HG03280 (cell line): ENCODE results near the gene ZNF366.

Experiments
- ATAC-seq: cut with Tn5 transposase; IDR thresholded peaks from one replicate; pipeline ENCODE4 v1.9.1; 2021; ENCODE audit warnings: mild to moderate bottlenecking, moderate library complexity; ENCODE audit not compliant: unreplicated experiment

ZNF366 gene

DNA sequence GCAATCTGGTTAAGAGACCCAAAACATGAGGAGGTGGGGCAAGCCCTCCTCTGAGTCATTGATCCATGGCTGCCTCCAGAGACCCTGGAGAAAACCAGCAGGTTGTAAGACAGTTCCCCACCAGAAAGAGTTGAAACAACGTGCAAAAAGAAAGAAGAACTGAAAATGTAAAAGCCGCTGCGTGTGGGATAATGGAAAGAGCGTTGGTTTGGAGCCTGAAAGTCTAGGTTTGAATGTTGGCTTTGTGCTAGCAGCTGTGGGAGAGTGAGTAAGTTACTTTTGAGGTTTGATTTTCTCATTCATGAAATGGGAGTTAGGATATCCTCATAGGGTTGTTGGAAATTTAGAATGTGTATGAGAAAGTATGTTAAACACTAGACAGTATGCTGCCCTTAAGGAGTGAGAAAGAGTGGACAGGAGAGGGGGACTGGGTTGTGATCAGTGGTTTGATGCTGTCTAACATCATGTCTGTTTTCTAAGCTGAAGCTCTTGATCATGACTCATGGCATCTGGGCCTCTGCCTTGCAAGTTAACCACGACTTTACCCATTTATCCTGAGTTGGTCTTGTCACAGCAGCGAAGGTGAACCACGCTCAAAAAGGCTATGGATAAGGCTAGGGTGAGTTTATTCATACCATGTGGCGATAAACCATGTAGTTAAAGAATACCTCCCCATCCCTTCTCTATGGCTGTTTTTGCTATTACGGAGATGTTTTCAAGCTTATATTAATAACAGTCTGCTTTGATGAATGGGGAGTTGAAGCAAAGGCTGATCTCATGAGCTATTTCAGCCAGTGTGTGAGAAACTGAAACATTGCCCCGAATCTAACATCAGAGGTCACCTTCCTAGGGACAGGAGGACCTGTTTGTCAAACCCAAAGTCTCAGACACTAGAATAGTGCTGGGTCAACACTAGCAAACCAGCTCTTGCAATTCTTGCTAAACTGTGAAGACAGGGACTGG, 41.3 kb downstream of the ZNF366 start:
- ATAC-seq, result peak; percentile 69

DNA sequence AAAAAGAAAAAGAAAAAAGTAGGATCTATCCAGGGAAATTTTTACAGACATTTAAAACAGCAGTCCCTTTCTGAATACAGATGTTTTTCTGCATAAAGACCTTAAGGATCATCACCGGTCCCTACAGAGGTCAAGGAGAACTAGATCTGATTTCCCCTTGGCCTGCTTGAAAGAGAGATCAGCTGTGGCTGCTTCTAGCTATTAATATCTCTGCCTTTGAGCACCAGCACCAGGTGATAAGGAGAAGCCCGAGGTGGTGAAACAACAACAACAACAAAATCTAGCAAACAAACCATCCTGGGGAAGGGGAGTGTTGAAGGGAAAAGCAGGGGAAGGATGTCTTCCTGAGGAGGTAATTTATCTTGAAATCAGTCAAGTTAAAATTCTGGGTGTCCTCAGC, 42.1 kb downstream of the ZNF366 start:
- ATAC-seq, result peak; percentile 38

- no peak for ATAC-seq
Measured at GRCh38 chr5:72464071-72464470, 43.1 kb downstream of the ZNF366 start.

DNA sequence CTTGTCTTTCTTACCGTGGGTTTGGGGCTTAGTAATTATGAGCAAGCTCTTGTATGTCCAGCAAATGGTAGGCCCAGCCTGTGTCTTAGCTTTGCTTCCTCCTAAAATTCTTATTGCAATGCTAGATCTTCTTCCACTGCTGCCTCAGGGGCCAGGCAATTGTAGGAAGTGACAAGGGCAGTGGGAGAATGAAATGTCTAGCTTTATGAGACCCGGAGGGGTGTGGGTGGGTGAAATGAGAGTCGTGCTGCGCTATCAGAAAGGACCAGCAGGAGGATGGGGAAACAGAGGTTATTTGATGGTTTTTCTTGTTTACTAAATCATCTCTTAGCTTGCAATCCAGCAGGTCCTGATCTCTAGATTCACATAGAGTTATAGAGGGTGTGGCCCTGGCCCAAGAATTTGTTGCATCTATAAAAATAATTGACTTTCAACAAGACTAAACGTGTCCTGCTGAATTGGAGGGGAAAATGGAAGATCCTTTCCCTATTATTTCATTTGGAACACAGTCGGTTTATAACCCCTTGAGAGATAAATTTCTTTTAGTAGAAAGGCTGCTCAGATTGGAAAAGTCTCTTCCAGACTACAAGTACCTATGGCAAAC, 43.7 kb downstream of the ZNF366 start:
- ATAC-seq, result no peak

DNA sequence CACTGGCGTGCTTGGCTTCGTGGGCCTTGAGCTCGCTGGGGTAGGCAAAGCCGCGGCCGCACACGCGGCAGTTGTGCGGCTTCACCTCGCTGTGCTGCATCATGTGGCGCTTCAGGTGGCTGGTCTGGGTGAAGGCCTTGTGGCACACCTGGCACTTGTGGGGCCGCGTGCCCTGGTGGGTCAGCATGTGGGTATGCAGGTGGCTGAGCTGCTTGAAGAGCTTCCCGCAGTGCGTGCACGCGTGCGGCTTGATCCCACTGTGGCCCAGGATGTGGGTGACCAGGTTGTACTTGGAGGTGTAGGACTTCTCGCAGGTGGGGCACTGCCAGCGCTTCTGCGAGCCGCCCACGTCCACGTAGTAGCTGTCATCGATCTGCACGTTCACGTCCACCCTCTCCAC, 46.8 kb downstream of the ZNF366 start:
- no peak for ATAC-seq

DNA sequence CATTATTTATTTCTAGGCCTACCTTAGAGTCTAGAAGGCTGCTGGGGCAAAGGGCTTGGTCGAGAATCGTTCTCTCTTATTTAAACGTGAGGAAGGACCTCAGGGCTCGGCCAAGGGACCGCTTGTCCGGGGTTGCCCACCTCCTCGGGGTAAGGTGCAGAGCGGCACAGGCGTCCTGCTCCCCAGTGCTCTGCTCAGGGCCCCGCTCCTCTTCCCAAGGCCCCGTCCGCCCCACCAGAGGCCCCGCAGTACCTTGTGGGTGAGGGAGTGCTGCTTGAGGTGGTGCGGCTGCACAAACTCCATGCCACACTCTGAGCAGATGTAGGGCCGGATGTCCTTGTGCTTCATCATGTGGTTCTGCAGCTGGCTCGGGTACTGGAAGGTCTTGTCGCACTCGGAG, 47.3 kb downstream of the ZNF366 start:
- ATAC-seq, result no peak

DNA sequence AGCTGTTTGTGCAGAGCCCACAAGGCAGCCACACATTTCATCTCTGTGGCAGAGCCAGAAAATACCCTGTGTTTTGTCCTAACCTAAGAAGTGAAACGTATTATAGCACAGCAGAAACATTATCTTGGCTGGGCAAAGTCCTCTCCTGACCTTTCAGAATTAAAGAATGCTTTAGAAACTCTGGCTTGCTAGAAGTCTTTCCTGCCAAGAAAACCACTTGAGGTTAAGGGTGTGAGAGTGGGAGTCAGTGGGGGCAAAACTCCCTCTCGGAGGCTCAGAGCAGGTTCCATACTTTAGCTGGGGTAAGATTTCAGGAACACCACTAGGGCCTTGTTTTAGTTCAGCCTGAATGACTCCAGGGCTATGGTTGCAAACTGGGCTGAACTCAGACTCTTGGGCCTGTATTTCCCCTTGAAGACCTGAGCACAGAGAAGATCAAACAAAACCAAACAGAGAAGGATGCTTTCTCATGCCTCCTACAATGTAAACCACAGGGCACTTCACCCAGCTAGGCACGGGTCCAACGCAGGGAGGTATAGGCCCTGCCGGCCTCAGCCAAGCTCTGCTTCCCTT, 48.0 kb downstream of the ZNF366 start:
- no peak for ATAC-seq

DNA sequence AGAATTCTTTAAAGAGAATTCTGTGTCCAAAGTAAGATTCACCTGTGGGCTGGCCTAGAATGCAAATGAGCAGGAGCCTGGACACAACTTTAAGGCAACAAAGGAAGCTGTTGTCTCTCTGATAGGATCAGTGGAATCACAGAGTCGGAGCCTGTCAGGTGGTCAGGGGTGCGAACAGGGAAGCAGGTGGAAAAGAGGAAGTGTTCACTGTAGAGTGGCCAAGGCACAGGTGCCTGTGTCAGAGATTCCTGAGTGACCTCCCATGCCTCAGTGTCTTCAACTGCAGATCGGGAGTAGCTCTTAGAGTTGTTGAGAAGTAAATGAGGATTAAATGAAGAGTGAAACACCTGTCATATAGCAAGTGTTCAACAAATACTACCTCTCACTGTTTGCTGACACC, 48.8 kb downstream of the ZNF366 start:
- no peak for ATAC-seq

- ATAC-seq, result no peak
Measured at GRCh38 chr5:72457491-72457890, 49.7 kb downstream of the ZNF366 start.

DNA sequence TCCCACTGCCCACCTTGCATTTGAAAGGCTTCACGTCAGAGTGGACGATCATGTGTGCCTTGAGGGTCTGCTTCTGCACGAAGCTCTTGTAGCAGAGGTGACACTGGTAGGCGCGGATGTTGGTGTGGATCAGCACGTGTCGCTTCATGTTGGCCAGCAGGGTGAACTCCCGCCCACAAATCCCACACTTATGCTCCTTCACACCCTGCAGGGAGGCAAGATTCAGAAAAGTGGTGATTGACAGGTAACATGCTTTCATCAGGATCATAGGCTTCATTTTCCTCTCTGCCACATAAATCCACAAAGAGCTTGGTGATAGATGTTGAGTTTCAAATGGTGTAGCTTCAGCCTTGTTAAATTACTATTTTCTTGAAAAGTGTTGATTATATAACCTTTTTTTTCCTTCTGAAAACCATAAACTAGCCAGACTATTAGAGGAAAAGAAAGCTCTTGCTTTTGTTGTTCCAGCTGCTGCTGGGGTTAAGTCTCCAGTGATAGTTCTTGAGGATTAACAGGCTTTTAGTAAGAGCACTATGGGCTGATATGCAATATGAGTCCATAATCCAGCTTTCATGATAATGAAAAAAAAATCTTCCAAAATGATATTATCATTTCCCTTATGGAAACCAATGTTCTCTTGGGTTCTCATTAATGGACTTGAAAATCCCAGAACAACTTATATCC, 50.7 kb downstream of the ZNF366 start:
- ATAC-seq, result no peak

DNA sequence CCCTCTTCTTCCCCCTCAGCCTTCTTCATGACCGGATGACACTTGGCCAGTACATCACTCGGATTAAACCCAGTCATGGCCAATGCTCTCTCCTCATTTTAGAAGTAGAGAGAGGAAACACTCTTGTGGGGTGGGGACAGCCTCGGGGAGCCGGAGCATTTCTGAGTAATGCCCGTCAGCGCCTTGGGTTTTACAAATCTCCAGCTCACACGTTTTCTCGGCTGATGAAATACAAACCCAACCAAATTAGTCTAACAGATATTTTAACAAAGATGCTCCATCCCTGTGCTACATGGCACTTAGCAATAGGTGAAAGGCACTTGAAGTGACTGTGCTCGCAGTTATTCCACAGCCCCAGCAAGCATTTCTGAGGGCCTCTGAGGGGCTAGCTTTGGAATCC, 51.7 kb downstream of the ZNF366 start:
- ATAC-seq, result no peak

- ATAC-seq, result no peak
Measured at GRCh38 chr5:72454996-72455395, 52.2 kb downstream of the ZNF366 start.

GRCh38 chr5:72453246-72453775, 53.9 kb downstream of the ZNF366 start:
- ATAC-seq, result no peak

GRCh38 chr5:72452515-72453245, 54.5 kb downstream of the ZNF366 start:
- ATAC-seq, result no peak

DNA sequence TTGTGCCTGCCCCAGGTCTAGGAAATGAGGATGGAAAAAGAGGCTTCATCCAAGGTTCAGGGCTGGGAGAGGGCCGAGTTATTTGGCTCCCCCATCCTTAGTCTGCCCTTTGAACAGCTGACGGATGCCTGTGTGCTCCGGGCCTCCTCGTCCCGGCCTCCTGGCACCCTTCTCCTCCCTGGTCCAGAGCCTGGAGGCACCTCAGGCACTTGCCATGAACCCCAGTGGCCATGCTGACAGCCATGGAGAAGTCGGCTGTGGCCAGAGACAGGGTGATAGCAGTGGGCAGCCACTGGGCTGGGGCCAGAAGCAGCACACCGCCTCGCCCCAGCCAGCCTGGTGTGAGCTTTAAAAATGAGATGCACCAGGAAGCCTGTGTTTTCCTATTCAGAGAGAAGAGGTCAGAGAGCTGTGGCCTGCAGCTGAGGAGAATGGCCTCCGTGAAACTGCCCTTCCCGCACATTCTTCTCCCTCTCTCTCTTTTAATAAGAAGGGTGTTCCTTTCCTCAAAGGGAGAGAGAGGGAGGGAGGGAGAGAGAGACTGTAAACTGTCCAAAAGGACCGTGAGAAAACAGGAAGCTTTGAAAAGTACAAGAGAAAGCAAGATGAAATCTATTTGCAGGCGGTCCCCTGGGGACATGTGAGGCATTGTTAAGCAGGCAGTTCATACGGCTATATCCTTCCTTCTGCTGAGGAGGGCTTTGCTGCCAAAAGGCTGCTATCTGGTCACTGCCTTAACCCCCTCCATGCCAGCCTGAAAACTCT, 55.3 kb downstream of the ZNF366 start:
- peak; percentile 62 for ATAC-seq

- ATAC-seq, result no peak
Measured at GRCh38 chr5:72448368-72448767, 58.8 kb downstream of the ZNF366 start.

GRCh38 chr5:72447751-72448150, 59.5 kb downstream of the ZNF366 start:
- ATAC-seq, result no peak

GRCh38 chr5:72445969-72446368, 61.2 kb downstream of the ZNF366 start:
- ATAC-seq, result no peak

- no peak for ATAC-seq
Measured at GRCh38 chr5:72443883-72444282, 63.3 kb downstream of the ZNF366 start.
